Hematopoietic multipotent progenitor cell treated with erythropoietin and hydrocortisone succinate and interleukin-3 and kit ligand, for 17 days (in vitro differentiated cells): Measurements from ENCODE around the gene NOD2.

Experiments used
- DNase-seq: peaks from one replicate; pipeline ENCODE4 v3.0.0-alpha.2; 2015; ENCODE audit warnings: low spot score

Gene NOD2

GRCh38 chr16:50717494-50717893, 24.1 kb downstream of the NOD2 start:
- no peak for DNase-seq

GRCh38 chr16:50718061-50718760, 24.8 kb downstream of the NOD2 start:
- DNase-seq: no peak

- no peak for DNase-seq
These were observed 25.5 kb downstream of the NOD2 start for GRCh38 chr16:50718761-50719400.

GRCh38 chr16:50719401-50720337, 26.3 kb downstream of the NOD2 start:
- no peak for DNase-seq

GRCh38 chr16:50721549-50722404, 28.4 kb downstream of the NOD2 start:
- DNase-seq: no peak

GRCh38 chr16:50722405-50722737, 29.0 kb downstream of the NOD2 start:
- no peak for DNase-seq

GRCh38 chr16:50722960-50723359, 29.6 kb downstream of the NOD2 start:
- DNase-seq: no peak

GRCh38 chr16:50724306-50724705, 30.9 kb downstream of the NOD2 start:
- no peak for DNase-seq

GRCh38 chr16:50731130-50731988, 38.0 kb downstream of the NOD2 start:
- no peak for DNase-seq

- DNase-seq: no peak
These were observed 38.8 kb downstream of the NOD2 start for GRCh38 chr16:50731989-50732832.

- no peak for DNase-seq
These were observed 40.1 kb downstream of the NOD2 start for GRCh38 chr16:50733468-50733867.

- DNase-seq: no peak
These were observed 42.3 kb downstream of the NOD2 start for GRCh38 chr16:50735629-50736122.

GRCh38 chr16:50736448-50736847, 43.0 kb downstream of the NOD2 start:
- no peak for DNase-seq

- DNase-seq: no peak
These were observed 44.1 kb downstream of the NOD2 start for GRCh38 chr16:50737420-50737959.

GRCh38 chr16:50739031-50739430, 45.6 kb downstream of the NOD2 start:
- DNase-seq: no peak

GRCh38 chr16:50740736-50741135, 47.3 kb downstream of the NOD2 start:
- no peak for DNase-seq

GRCh38 chr16:50741225-50741780, 47.9 kb downstream of the NOD2 start:
- peak; percentile 69 for DNase-seq

GRCh38 chr16:50741781-50742575, 48.6 kb downstream of the NOD2 start, which contains the start of gene CYLD:
Gene CYLD (plus strand): TSS chr16:50742086. CDS start chr16:50749699, 7,613 bp downstream.
- peak; percentile 100 for DNase-seq
